Naive thymus-derived CD4-positive, alpha-beta T cell (primary cell): ENCODE results near the gene NR1I3. TPM values are rescaled to one million over a fixed set of nuclear protein-coding genes. Genes with fewer than 3 reads are reported as not detected.

Source experiments
- ATAC-seq: fragments of 150-1000 bp; cut with Tn5 transposase; 2 replicates; pipeline ENCODE4 v1.10.0; 2021; ENCODE audit warnings: mild to moderate bottlenecking, moderate library complexity
- CTCF ChIA-PET: fragments of 350-600 bp; sonication (Branson Sonifier 250); formaldehyde crosslinking; loops from one replicate; lab custom pipeline; 2021; ENCODE audit warnings: antibody characterized with exemption; lab: Charles Lee
- POLR2A ChIA-PET: fragments of 350-600 bp; sonication (Branson Sonifier 250); formaldehyde crosslinking; loops from one replicate; lab custom pipeline; 2021; ENCODE audit warnings: antibody characterized with exemption, inconsistent platforms; lab: Charles Lee
- DNase-seq, 9 donors: peaks; one replicate each; pipeline versions ENCODE4 v3.0.0 to v3.0.0-alpha.2; 2020 to 2022; ENCODE audit warnings: mixed read lengths in 1 of 9
- H3K27ac ChIP-seq: one replicate; pipeline ENCODE4 v1.7.0; 2013; ENCODE audit warnings: mild to moderate bottlenecking, low read depth, low read length, moderate library complexity
- H3K27me3 ChIP-seq, 2 donors: one replicate each; pipeline ENCODE4 v1.7.0; 2013; ENCODE audit warnings: low read length in 2 of 2, mild to moderate bottlenecking in 2 of 2, moderate library complexity in 2 of 2; ENCODE audit not compliant: control insufficient read depth in 2 of 2, insufficient read depth in 2 of 2
- H3K36me3 ChIP-seq, 3 experiments: 1 replicate in 2 of 3; 2 replicates in 1 of 3; pipeline ENCODE4 v1.7.0; 2013; ENCODE audit warnings: low read length in 3 of 3, mild to moderate bottlenecking in 3 of 3, moderate library complexity in 1 of 3; ENCODE audit not compliant: insufficient read depth in 3 of 3, control insufficient read depth in 2 of 3
- H3K4me1 ChIP-seq, 2 donors: one replicate each; pipeline ENCODE4 v1.7.0; 2013; ENCODE audit warnings: low read length in 2 of 2, mild to moderate bottlenecking in 2 of 2, moderate library complexity in 1 of 2; ENCODE audit not compliant: control insufficient read depth in 2 of 2, insufficient read depth in 2 of 2
- H3K4me3 ChIP-seq: 2 replicates; pipeline ENCODE4 v1.7.0; 2013; ENCODE audit warnings: mild to moderate bottlenecking, low read length
- H3K9me3 ChIP-seq, 3 experiments: 1 replicate in 2 of 3; 2 replicates in 1 of 3; pipeline ENCODE4 v1.7.0; 2013; ENCODE audit warnings: low read length in 3 of 3; ENCODE audit not compliant: control insufficient read depth in 2 of 3
- H3K27ac Mint-ChIP-seq, 9 donors: one replicate each; pipeline ENCODE4 v1.8.0; 2020 to 2022; ENCODE audit warnings: mixed read lengths in 9 of 9, mild to moderate bottlenecking in 8 of 9, moderate library complexity in 5 of 9, inconsistent platforms in 2 of 9
- H3K27me3 Mint-ChIP-seq, 5 donors: one replicate each; pipeline ENCODE4 v1.8.0; 2021 to 2022; ENCODE audit warnings: mixed read lengths in 5 of 5, mild to moderate bottlenecking in 1 of 5
- H3K36me3 Mint-ChIP-seq, 5 donors: one replicate each; pipeline ENCODE4 v1.8.0; 2020 to 2022; ENCODE audit warnings: mixed read lengths in 5 of 5, mild to moderate bottlenecking in 3 of 5, inconsistent platforms in 1 of 5
- H3K4me1 Mint-ChIP-seq, 7 donors: one replicate each; pipeline ENCODE4 v1.8.0; 2020 to 2022; ENCODE audit warnings: mixed read lengths in 7 of 7, mild to moderate bottlenecking in 3 of 7, inconsistent platforms in 1 of 7
- H3K4me3 Mint-ChIP-seq, 10 donors: one replicate each; pipeline ENCODE4 v1.8.0; 2020 to 2022; ENCODE audit warnings: mild to moderate bottlenecking in 10 of 10, mixed read lengths in 10 of 10, moderate library complexity in 6 of 10, inconsistent platforms in 2 of 10
- H3K9me3 Mint-ChIP-seq, 11 donors: one replicate each; pipeline ENCODE4 v1.8.0; 2020 to 2022; ENCODE audit warnings: mixed read lengths in 11 of 11, mild to moderate bottlenecking in 4 of 11, inconsistent platforms in 1 of 11, moderate library complexity in 1 of 11
- intact Hi-C, 2 donors: fragments of 100-400 bp; cut with micrococcal nuclease; formaldehyde crosslinking; loops; one replicate each; pipeline ENCODE4 v1.15.1; 2023
- polyA plus RNA-seq, 2 donors: library from polyadenylated mRNA; unstranded; fragments of 300-500 nt; fragmentation: Illumina TruSeq; gene quantifications; one replicate each; pipeline ENCODE4 v1.2.3, GENCODE V29; 2021
- total RNA-seq, 6 experiments: library from RNA in 5 of 6; stranded (reverse) in 5 of 6; gene quantifications; 1 replicate in 5 of 6; 2 replicates in 1 of 6; pipeline ENCODE4 v1.2.3 and lab custom pipeline; 2021 to 2026

NR1I3 gene
- total and polyA plus RNA-seq, 7 experiments from 2014 or later: not detected

- ChIA-PET POLR2A (interaction anchor here (1.4 to 29.1 kb wide), 7 partner anchors 15 to 36 kb away, joined by 3 to 508 read pairs (median 11); partner anchors contain the start of genes ADAMTS4, APOA2, FCER1G and NDUFS2), CTCF (interaction anchor here (0.6 to 1.4 kb wide), 3 partner anchors 17 to 38 kb away, joined by 3 to 4 read pairs (median 3); partner anchors contain the start of gene TOMM40L)
- intact Hi-C loops: no loop called here
- DNase-seq (no peak), ATAC-seq (no peak)
- Mint-ChIP-seq H3K4me1 (peaks cover 55 to 80% (median 68%) of the 10 kb centered on the region in 7 donors), H3K27me3 (no peaks in the 10 kb centered on the region), H3K4me3 (peak overlapping the region; percentile 18 to 89 (median 47)), H3K36me3 (peaks cover 0 to 10% (median 0%) of the 10 kb centered on the region in 5 donors), H3K9me3 (peaks cover 0 to 2% (median 0%) of the 10 kb centered on the region in 11 donors), H3K27ac (peak overlapping the region; percentile 92 to 99 (median 97))
- Histone ChIP-seq H3K27ac (peak overlapping the region; percentile 65), H3K4me1 (peaks cover 58 to 64% of the 10 kb centered on the region in 2 donors), H3K4me3 (no peak overlapping the region), H3K36me3 (no peaks in the 10 kb centered on the region), H3K9me3 (no peaks in the 10 kb centered on the region), H3K27me3 (no peaks in the 10 kb centered on the region)
These were observed 50.7 kb downstream of the NR1I3 start for GRCh38 chr1:161187311-161187710.

DNA sequence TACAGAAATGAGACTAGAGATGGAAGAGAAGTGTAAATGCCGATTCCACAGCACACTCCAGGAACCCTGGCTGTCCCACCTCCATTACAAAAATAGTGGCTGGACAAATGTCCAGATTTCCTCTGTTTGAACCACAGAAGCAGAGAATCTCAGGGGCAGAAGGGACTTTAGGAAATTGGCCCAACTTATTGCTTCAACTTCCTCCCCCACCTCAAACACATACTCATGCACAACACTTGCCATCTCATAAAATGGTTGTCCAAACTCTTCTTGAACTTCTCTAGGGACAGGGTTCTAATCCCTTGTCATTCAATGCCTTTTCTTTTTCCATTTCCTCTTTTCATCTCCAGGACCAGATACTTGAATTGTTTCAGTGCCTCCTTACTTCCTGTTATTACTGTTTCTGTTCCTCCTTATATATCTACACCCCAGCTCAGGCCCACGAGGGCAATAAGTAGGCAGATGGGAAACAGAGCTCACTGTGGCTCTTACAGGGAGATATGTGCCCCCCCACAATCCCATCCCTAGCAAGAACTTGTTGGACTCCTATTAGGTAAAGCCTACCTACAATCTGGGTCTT is 52.2 kb downstream of the NR1I3 start:
- peak overlapping the region; percentile 92 to 99 (median 97) for H3K27ac Mint-ChIP-seq
- peaks cover 60 to 85% (median 75%) of the 10 kb centered on the region in 7 donors for H3K4me1 Mint-ChIP-seq
- H3K27me3 Mint-ChIP-seq: no peaks in the 10 kb centered on the region
- peak overlapping the region; percentile 22 for H3K4me3 ChIP-seq
- peaks cover 0 to 2% (median 0%) of the 10 kb centered on the region in 11 donors for H3K9me3 Mint-ChIP-seq
- H3K27me3 ChIP-seq: no peaks in the 10 kb centered on the region
- intact Hi-C loops: loop anchor here (1.0 kb wide), 7 partner anchors 9 to 54 kb away; partner anchors contain the start of genes NDUFS2 (in 2 of the 2), B4GALT3 (in 1 of the 2), DEDD (in 1 of the 2) and PPOX (in 1 of the 2)
- CTCF ChIA-PET: interaction anchor here (0.6 to 1.9 kb wide), 8 partner anchors 9 to 123 kb away, joined by 3 to 7 read pairs (median 4); partner anchors contain the start of genes NDUFS2, PPOX and TOMM40L
- no peaks in the 10 kb centered on the region for H3K36me3 ChIP-seq
- ATAC-seq: peak; percentile 44
- peak in 1 of 9 donors; percentile 16 for DNase-seq
- H3K27ac ChIP-seq: peak overlapping the region; percentile 65
- peaks cover 0 to 10% (median 0%) of the 10 kb centered on the region in 5 donors for H3K36me3 Mint-ChIP-seq
- peak overlapping the region; percentile 76 to 89 (median 84) for H3K4me3 Mint-ChIP-seq
- H3K4me1 ChIP-seq: peaks cover 71 to 76% of the 10 kb centered on the region in 2 donors
- no peaks in the 10 kb centered on the region for H3K9me3 ChIP-seq
- POLR2A ChIA-PET: interaction anchor here (0.6 to 29.1 kb wide), 21 partner anchors 8 to 540 kb away, joined by 3 to 508 read pairs (median 5); partner anchors contain the start of genes ADAMTS4, APOA2, ARHGAP30 and FCER1G

- DNase-seq: peak; percentile 38 to 92 (median 87)
- POLR2A ChIA-PET: interaction anchor here (0.6 to 29.1 kb wide), 16 partner anchors 8 to 540 kb away, joined by 3 to 508 read pairs (median 5); partner anchors contain the start of genes ADAMTS4, APOA2, ARHGAP30 and FCER1G
These were observed 52.7 kb downstream of the NR1I3 start for GRCh38 chr1:161185282-161185682.

DNA sequence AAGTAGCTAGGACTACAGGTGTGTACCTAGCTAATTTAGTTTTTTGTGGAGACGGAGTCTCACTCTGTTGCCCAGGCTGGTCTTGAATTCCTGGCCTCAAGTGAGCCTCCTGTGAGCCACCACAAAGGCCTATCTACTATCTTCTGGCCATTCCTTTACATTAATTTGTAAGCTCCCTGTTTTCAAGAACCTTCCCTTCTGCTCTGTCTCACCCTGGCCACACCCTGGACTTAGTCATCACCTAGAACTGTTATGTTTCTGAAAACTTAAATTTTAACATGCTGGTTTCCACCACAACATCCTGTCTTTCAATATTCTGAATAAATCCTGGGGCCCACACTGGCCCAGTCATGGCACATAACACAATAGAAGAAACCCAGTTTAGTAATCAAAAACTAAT is 55.8 kb downstream of the NR1I3 start:
- peak overlapping the region; percentile 91 to 99 (median 96) for H3K27ac Mint-ChIP-seq
- peaks cover 60 to 90% (median 82%) of the 10 kb centered on the region in 7 donors for H3K4me1 Mint-ChIP-seq
- peak overlapping the region; percentile 52 to 89 (median 80) for H3K4me3 Mint-ChIP-seq

More at GRCh38 chr1:161185282-161185682, 52.7 kb downstream of the NR1I3 start:
- intact Hi-C loops: loop anchor here (1.0 kb wide), 7 partner anchors 8 to 53 kb away; partner anchors contain the start of genes NDUFS2 (in 2 of the 2), B4GALT3 (in 1 of the 2), DEDD (in 1 of the 2) and PPOX (in 1 of the 2)
- ATAC-seq: peak; percentile 88
- Mint-ChIP-seq H3K36me3 (peaks cover 0 to 10% (median 0%) of the 10 kb centered on the region in 5 donors), H3K9me3 (peaks cover 0 to 2% (median 0%) of the 10 kb centered on the region in 11 donors), H3K4me3 (peak overlapping the region; percentile 76 to 89 (median 84)), H3K27ac (peak overlapping the region; percentile 92 to 99 (median 97)), H3K27me3 (no peaks in the 10 kb centered on the region), H3K4me1 (peaks cover 65 to 90% (median 80%) of the 10 kb centered on the region in 7 donors)
- peak overlapping the region; percentile 65 for H3K27ac ChIP-seq
- peaks cover 74 to 79% of the 10 kb centered on the region in 2 donors for H3K4me1 ChIP-seq
- H3K27me3 ChIP-seq: no peaks in the 10 kb centered on the region
- CTCF ChIA-PET: interaction anchor here (0.6 to 1.9 kb wide), 5 partner anchors 9 to 124 kb away, joined by 3 to 7 read pairs (median 5); partner anchors contain the start of genes PPOX and TOMM40L
- H3K9me3 ChIP-seq: no peaks in the 10 kb centered on the region
- H3K4me3 ChIP-seq: peak overlapping the region; percentile 24
- H3K36me3 ChIP-seq: no peaks in the 10 kb centered on the region

GRCh38 chr1:161180639-161181038 is 57.4 kb downstream of the NR1I3 start:
- H3K4me3 Mint-ChIP-seq: peak overlapping the region; percentile 1 to 89 (median 48)

More for the DNA sequence above, 55.8 kb downstream of the NR1I3 start:
- Mint-ChIP-seq H3K9me3 (peaks cover 0 to 2% (median 0%) of the 10 kb centered on the region in 11 donors), H3K36me3 (peaks cover 0 to 8% (median 0%) of the 10 kb centered on the region in 5 donors), H3K27me3 (no peaks in the 10 kb centered on the region)
- peaks cover 0 to 2% (median 0%) of the 10 kb centered on the region in 3 experiments for H3K36me3 ChIP-seq
- peak overlapping the region; percentile 43 for H3K4me3 ChIP-seq
- CTCF ChIA-PET: interaction anchor here (0.6 to 5.6 kb wide), 12 partner anchors 10 to 707 kb away, joined by 3 to 76 read pairs (median 8); partner anchors contain the start of genes NDUFS2, PPOX and TOMM40L
- ATAC-seq (peak; percentile 46), DNase-seq (peak in 8 of 9 donors; percentile 49 to 74 (median 58))
- H3K9me3 ChIP-seq: no peaks in the 10 kb centered on the region
- peak overlapping the region; percentile 67 for H3K27ac ChIP-seq
- peaks cover 60 to 71% of the 10 kb centered on the region in 2 donors for H3K4me1 ChIP-seq
- POLR2A ChIA-PET: interaction anchor here (0.5 to 5.6 kb wide), 21 partner anchors 11 to 200 kb away, joined by 3 to 101 read pairs (median 7); partner anchors contain the start of genes ADAMTS4, ARHGAP30, NDUFS2 and PPOX
- intact Hi-C loops: loop anchor here (1.0 kb wide), 3 partner anchors 10 to 200 kb away; partner anchors contain the start of gene PPOX (in 1 of the 2)
- no peaks in the 10 kb centered on the region for H3K27me3 ChIP-seq

More at GRCh38 chr1:161180639-161181038, 57.4 kb downstream of the NR1I3 start:
- H3K36me3 Mint-ChIP-seq: peaks cover 0 to 4% (median 0%) of the 10 kb centered on the region in 5 donors
- peak overlapping the region; percentile 80 to 99 (median 93) for H3K27ac Mint-ChIP-seq
- intact Hi-C loops: no loop called here
- Histone ChIP-seq H3K27ac (no peak overlapping the region), H3K27me3 (no peaks in the 10 kb centered on the region), H3K4me3 (no peak overlapping the region), H3K36me3 (peaks cover 0 to 9% (median 0%) of the 10 kb centered on the region in 3 experiments), H3K4me1 (peaks cover 55 to 67% of the 10 kb centered on the region in 2 donors), H3K9me3 (no peaks in the 10 kb centered on the region)
- no peaks in the 10 kb centered on the region for H3K27me3 Mint-ChIP-seq
- POLR2A ChIA-PET: interaction anchor here (0.7 to 5.6 kb wide), 11 partner anchors 8 to 201 kb away, joined by 3 to 101 read pairs (median 10); partner anchors contain the start of genes ADAMTS4, DEDD, NDUFS2 and PPOX
- ATAC-seq (no peak), DNase-seq (no peak)
- H3K9me3 Mint-ChIP-seq: peaks cover 0 to 2% (median 0%) of the 10 kb centered on the region in 11 donors
- CTCF ChIA-PET: interaction anchor here (0.7 to 5.6 kb wide), 9 partner anchors 12 to 202 kb away, joined by 3 to 76 read pairs (median 13); partner anchors contain the start of genes NDUFS2, PPOX and TOMM40L
- peaks cover 60 to 90% (median 79%) of the 10 kb centered on the region in 7 donors for H3K4me1 Mint-ChIP-seq
